GM21528 (cell line): ENCODE results near the gene S100PBP.

ENCODE experiments used
- ATAC-seq: cut with Tn5 transposase; IDR thresholded peaks from one replicate; pipeline ENCODE4 v1.9.1; 2021; ENCODE audit warnings: mild to moderate bottlenecking, moderate library complexity; ENCODE audit not compliant: unreplicated experiment, low FRiP score

Gene S100PBP

DNA sequence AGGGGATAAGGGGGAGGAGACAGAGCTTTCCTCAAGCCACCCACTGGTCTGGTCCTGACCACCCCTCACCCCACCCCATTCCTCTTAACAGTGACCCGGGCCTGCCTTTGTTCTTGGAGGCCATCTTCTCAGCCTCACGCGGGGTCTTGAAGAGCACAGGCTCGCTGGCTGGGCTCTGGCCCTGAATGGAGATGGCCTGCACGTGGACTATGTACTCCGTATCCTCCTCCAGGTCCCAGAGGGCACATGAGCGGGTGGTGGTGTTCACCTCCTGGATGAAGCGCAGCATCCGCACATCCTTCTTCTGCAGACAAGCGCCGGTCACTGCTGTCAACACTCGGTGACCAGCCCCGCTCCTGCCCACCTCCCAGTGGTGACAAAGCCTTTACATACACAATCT is 50.6 kb downstream of the S100PBP start:
- no peak for ATAC-seq

DNA sequence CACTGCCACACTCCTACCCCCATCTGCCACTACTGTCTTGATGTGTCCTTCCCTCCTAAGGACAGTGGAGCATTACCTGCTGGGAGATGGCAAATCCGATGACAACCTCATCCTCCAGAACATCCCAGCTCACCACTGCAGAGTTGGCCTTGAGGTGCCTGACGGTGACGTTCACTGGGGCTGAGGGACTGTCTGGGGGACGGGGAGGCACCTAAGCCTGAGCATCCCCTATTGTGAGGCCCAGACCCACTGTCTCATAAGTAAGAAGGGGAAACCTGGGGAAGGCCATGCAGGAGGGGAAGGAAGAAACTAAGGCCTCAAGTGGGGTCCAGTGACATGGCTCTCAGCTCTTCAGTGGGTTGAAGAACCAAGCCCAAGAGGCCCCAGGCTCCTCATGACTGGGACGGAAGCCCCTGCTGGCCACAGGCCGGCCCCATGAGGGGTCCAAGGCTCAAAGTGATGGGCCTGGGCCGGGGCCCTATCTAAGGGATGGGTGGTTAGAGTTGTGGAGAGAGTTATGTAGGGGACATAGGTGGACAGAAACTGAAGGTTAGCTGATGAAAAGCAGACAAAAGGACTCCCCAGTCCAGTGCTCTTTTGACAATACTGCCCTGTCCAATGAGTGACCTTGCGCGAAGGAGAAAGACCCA is 51.5 kb downstream of the S100PBP start:
- no peak for ATAC-seq

DNA sequence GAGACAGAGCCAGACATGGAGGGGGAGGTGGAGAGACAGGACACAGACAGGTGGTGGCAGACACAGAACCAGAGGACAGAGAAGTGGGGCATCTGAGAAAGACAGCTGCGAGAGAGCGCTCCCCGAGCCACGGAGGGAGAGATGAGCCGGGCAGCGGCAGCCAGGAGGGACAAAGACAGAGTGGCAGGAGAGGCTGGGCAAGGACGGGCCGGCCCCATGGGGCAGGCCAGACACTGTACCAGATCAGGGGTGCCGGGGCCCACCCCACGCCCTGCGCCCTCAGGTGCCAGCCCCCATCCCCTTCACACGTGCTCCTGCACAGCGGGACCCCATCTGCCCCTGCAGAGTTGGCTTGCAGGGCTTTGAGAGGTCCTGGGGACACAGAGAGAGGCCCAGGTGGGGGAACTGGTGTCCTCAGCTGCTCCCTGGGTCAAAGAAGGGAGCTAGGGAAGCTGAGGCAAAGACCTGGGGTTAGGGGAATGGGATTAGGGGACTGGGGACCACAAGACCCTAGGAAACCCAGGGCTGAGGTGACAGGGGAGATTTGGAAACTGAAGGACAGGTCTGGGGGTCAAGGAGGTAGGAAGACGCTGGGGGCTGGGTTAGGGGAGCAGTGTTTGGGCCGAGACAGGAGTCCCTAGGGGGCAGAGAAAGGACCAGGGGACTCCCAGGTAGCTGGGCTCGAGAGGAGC is 52.6 kb downstream of the S100PBP start:
- ATAC-seq, result no peak

DNA sequence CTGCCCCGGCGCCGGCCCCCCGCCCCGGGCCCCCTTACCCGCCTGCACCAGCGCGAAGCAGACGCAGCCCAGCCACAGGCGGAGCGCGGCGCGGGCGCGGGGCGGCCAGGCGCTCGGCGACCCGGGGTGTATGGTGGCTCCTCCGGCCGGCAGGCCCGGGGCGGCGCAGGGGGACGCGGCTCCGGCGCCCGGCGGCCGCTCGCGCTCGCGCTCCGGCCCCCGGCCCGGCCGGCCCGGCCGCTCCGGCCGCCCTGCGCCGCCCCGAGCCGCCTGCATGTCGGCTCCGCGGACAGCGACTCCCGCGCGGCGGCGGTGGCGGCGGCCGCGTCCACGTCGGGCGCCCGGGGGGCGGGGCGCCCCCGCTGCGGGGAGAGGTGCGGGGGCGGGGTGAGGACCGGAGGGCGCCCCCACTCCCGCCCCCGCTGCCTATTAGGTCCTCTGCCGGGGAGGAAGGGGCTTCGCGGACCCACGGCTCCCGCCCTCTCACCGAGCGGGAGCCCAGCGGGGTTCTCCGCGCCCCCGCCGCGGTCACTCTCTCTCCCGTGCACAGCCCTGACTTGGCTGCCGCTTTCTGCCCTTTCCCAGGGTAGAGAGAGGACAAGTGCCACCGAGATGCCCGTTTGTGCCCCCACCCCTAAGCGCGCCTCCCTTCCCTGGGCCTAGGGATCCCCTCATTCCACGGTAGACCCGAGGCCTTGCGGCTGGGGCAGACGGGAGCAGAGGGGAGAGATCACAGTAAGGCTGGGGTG is 53.3 kb downstream of the S100PBP start, which contains the start of gene FNDC5:
Gene FNDC5 (minus strand): TSS at position 298 of the 749 bp plus-strand sequence.
- ATAC-seq, result no peak

DNA sequence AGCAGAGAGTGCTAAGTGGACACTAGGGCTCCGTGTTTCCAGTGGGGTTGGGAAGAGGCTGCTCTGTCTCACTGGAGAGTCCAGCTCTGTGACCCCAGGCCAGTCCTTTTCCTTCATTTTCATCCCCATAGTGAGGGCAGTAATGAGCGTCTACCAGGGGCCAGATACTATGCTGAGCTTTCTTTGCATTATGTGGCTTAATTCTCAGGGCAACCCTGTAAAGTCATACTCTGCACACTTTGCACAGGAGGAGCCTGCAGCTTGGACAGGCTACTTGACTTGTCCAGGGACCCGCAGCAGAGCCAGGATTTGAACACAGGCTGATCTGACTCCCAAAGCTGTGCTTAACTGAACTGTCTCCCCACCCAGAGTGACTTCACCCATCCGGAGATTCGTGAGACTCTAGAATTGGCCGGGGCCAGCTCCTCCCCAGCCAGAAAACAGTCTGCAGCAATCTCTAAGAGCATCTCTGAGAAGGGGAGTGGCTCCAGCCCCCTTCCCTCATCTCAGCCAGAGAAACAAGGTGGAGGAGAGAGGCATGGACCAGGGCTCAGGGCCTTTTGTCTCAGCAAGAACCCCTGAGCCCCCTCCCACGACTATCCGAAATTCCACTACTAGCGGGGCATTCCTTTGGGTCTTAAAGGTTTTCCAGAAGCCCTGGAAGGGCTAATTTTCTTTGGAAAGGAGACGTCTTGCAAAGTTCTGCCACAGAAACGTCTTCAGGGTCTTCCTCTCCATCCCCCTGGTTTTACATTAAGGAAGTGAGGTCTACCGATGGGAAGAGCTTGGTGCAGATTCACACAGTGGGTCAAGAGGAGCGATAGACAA is 54.1 kb downstream of the S100PBP start:
- ATAC-seq, result no peak

DNA sequence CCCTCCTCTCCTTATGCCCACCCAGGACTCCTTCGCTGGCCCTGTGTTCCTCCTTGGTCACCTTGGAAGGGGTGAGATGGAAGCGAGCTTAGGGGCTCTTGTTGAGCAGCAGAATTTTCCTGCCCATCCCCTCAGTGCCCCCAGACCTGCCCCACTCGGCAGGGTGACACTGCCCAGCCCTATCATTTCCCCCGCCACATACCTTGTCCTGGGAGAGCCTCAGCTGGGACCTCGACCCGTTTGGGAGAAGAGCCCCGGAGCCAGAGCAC is 54.7 kb downstream of the S100PBP start:
- ATAC-seq, result no peak

DNA sequence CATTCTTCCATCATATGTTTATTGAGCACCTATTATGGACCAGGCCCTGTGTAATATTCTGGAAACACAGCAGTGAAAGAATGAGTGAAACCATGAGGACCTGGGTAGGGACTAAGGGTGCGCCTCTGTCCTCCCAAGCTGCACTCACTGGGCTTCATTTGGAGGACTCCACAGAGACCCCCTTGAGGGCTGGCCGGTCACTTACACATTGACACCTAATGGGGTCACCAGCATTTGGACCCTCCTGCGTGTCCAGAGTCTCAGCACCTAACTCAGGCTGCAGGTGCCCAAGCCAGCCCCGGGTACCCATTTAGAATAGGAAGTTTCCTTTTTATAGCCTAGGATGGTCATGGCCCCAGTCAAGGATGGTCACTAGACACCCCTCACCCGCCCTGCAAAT is 56.0 kb downstream of the S100PBP start:
- no peak for ATAC-seq

DNA sequence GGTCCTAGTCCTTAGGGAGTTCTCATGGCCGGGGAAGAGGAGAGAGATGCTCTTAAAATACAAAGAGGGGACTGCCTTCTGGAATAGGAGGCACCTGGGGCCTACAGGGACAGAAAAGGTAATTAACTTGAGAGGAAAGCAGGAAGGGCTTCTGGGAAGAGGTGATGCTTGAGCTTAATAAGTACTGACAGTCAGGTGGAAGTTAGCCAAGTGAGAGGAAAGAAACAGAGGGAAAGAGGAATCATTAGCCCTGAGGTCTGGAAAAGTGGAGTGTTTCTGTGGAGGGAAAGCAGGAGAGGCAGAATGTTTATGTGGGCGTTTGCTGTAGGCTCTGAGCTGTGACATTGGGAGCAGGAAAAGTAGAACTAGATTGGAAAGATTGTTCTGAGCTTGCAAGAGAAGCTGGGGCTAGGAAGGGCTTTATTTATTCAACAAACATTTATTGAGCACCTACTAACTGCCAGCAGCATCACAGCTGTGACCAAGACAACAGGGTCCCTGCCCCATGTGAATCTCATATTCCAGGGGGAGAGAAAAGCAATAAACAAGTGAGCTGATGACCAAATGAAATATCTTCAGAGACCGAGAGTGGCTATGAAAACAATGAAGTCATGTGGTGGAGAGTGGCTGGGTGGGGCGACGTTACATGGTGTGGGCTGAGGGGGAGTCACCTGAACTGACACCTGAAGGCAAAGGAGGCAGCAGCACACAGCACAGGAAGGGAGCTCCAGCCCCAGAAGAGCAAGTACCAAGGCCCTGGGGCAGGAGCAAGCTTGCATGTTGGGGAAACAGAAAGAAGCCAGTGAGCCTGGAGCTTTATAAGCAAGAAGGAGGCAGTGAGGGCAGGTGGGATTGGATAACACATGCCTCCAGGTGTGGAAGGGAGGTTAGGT is 57.7 kb downstream of the S100PBP start:
- no peak for ATAC-seq

DNA sequence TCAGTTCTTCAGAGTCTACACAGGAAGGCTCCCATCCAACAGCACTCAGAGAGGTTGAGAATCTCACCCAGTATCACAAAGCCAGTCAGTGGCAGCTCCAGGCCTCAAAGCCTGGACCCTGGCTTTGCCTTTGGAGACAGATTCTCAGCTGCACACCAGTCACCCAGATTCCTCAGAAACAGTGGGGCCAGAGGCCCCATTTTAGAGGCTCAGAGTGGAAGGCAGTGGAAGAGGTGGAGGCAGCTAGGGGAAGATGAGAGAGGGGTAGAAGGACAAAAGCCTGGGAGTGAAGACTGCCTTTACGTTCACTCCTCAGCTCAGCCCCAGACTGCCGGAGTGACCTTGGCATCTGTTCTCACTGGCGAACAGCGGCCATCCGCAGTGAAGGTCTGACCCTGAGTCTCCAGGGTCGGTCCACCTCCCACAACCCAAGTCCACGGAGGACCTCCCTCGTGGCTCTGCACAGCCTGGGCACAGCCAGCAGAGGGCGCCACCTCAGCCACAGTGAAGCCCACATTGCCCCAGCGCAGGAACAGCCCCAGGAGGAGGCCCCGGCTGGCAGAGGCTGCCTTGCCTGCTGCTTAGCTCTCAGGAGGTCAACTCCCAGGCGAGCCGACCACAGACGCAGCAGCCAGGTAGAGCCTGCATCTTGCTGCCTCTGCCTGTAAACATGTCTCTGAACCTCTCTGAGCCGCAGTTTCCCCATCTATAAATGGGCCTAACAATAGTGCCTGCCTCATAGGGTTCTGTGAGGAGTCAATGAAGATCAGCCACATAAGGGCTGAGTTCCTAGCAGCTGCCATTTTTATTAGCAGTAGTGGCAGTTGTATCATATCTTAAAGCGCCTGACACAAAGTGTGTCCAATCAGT is 59.1 kb downstream of the S100PBP start:
- ATAC-seq, result no peak

DNA sequence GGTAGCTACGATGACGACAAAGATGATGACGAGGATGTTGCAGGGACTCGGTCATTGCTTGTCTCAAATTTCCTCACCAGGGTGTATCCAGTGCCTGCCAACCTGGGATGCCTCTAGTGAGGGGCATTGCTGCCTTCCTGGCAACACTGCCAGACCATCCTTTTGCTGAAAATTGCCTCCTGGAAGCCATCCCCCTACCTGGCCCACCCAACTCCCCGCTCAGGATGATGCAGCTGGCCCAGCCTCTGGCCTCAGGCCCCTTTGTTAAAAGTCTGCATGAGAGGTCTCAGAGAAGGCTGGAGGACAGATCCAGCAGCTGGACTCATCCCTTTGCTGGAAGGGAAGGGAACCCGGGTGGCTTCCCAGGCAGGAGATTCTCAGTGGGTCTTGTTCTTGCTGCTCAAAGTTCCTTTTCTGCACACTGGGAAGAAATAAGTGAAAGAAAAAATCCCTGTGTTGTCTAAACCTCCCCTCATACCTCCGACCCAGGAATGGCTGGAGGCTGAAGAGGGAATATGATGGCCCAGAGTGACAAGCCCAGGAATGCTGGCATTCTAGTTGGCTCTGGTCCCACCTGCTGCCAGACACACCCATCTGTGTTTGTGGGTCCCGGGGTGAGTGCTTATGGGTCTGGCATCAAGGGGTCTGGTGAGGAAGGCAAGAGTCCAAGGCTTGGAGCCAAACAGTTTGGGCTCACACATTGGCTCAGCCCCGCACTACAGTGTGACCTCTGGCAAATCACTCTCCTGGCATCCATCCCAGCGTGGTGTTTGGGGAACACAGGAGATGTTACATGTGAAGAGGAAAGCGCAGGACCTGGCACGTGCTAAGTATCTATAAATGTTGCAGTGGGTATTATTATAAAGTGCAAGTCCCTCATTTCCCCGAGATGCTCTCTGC is 60.0 kb downstream of the S100PBP start:
- ATAC-seq, result no peak

DNA sequence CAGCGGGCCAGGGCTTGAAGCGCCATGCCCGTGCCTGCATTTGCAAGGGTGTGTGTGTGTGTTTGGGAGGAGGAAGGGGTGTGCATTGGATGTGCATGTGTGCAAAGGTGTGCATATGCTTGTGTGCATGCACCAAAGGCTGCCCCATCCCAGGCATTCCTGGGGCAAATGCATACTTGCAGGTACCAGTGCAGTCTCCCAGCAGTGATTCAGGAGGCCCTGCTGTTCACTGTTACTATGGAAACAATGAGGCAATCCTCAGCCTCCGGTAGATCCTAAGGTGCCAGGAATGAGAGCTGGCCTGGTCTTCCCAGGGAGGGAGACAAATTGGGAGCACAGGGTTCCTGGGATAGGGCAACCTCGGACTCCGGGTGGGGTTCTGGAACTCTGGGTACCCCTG is 60.7 kb downstream of the S100PBP start:
- no peak for ATAC-seq

DNA sequence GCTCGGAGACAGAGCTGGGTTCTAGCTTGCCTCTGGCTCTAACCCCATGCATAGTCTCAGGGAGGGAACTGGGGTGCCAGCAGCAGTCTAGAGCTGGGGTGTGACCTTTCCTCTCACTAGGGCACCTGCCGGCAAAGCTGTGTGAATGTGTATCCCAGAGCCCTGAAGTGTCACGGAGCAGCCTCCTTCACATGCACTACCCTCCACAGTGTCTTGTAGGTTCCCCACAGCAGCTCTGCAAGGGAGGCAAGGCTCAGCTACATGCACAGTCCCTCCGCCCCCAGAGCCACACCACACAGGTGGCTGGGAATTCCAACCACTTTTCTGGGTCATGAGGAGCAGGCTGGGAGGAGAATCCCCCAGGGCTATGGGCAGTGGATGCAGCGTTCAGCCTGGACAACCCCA is 61.2 kb downstream of the S100PBP start:
- ATAC-seq, result no peak

DNA sequence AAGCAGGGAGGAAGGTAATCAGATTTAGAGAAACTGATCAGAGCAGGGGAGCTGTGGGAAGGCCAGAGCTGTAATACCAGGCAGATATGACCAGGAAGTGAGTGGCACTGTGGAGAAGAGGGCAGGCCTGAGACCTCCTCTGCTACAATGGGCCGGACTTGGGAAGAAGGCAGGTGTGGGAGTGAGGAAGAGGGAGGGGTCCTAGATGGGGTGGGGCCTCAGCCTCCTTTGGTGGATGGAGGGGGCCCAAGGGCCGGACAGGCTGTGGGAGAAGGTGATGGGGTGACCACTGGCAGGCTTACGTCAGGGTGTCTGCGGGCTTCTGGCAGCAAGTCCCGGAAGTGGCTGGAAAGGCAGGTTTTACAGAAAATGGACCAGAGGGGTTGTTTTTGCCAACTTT is 63.8 kb downstream of the S100PBP start:
- ATAC-seq, result no peak

DNA sequence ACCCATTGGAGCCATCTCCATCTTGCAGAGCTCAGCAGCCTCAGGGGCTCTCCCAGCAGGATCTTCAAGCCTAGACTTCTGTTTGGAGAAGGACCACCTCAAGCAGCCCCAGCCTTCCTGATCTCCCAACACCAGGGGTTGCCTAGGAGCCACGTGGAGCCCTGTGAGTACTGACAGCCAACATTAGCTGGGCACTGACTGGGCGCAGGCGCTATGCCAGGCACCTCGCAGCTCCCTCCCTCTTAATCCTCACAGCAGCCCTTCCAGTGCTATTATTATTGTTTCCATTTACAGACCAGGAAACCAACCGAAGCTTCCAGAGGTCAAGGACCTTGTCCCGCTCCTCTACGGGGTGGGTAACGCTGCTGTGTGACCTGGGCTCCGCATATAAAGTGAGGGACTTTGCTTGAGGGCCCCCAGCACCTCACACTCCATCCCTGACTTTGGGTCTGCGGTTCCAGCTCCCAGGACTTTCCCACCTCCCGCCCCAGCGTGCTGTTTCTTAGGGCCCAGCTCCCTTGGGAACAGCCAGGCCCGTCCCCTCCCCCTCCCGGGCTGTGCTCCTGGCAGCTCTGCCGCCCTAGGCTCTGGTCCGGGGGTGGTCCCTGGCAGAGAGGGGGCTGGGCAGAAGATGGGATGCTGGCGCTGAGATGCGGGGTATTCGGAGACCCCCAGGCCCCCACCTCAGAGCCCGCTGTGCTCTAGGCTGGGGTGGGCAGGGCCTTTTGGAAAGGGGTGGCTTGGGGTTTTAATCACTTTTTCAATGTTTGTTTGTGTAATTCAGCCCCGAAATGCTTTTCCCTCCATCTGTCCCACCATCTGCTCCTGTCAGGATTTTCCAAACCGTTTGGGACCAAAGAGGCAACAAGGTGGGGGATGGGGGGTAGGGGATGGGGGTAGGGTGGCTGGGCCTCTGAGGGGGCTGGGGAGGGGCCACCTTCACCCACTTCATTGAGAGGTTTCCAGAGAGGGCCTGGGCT is 64.7 kb downstream of the S100PBP start:
- ATAC-seq, result no peak

DNA sequence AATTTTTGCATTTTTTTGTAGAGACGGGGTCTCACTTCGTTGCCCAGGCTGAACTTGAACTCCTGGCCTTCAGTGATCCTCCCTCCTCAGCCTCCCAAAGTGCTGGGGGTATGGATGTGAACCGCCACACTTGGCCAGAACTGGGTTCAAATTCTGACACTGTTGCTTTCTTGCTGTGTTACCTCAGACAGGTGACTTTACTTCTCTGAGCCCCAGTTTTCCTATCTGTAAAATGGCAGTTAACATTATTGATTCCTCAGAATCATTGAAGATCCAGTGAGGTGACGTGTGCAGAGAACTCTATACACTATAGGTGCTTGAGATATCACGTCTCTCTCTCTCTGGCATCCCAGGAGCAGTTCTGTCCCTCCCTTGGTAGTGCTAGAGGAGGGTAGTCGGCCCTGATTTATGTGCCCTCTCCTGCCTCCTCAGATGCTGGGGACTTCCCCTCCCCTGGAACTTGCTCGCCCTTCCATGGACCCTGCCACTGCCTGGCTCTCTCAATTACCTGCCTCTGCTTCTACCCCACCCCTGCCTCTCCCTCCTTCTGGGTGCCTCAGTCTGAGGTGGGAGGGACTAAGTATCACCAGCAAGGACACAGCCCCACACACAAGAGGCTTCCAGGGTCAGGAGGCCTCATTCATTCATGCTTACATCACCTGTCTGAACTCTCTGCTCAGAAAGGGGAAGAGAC is 66.0 kb downstream of the S100PBP start:
- no peak for ATAC-seq

DNA sequence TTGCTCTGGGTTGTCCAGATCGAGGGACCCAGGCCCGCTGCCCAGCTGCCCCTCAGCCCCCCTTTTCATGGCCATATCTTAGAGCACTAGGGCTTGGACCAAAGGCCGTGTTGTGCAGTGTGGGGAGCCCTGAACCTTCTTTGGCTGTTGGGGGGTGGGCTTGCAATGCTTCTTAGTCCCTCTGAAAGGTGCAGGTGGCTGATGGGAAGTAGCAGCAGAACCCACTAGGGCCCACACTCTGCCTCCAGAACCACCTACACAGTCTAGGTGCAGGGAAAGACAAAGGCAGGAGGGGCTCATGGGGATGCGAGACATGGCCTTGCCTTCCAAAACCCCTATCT is 66.5 kb downstream of the S100PBP start:
- ATAC-seq, result no peak

DNA sequence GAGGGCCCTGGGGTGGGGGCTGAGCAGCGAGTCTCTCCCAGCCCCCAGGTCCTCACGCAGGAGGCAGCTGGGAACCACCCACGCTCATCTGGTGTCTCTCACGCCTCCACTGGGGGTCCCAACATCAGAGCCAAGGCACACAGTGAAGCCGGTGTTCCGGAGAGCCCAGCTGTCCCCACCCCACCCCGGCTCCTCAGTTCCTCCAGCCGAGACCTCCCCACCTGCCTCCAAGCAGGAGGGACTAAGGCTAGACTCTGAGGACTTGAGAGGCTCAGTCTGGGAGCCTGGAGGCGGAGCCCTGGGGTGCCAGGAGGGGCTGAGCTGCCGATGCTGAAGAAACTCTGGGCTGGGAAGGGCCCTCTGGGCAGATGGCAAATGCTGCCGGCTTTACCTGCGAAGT is 67.3 kb downstream of the S100PBP start:
- ATAC-seq, result no peak
